NCI-H1436 (cell line): Measurements from ENCODE around the gene NCBP2L.

Source experiments
- DNase-seq: peaks from one replicate; lab custom pipeline; 2025; lab: John Stamatoyannopoulos, UW

The NCBP2L gene

GRCh38 chrX:107777536-107777832 lies at the start of gene NCBP2L:
Gene NCBP2L (plus strand): TSS chrX:107777733. CDS start chrX:107794221, 16,488 bp downstream.
- DNase-seq = no peak

GRCh38 chrX:107728371-107729099 lies 49.0 kb upstream of the NCBP2L start:
- DNase-seq = no peak

- no peak for DNase-seq
Observed at GRCh38 chrX:107729558-107730297, 47.8 kb upstream of the NCBP2L start.

DNA sequence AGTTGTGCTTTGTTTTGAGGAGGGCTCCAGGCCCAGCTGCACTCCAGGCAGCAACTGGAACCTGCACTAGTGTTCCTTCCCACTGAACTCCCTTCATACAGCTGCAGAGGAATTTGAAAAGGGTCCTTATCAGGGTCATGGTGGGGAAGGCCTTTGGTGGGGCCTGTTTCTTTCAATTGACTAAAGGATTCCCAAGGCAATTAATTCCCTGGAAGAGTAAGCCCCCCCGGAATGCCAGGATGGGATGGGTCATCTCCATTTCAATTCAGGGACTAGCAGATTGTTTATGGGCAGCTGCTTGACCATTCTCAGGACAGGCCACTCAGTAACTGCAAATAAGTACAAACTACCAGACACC lies 47.3 kb upstream of the NCBP2L start:
- DNase-seq = no peak

GRCh38 chrX:107730991-107731766 lies 46.4 kb upstream of the NCBP2L start:
- no peak for DNase-seq

DNA sequence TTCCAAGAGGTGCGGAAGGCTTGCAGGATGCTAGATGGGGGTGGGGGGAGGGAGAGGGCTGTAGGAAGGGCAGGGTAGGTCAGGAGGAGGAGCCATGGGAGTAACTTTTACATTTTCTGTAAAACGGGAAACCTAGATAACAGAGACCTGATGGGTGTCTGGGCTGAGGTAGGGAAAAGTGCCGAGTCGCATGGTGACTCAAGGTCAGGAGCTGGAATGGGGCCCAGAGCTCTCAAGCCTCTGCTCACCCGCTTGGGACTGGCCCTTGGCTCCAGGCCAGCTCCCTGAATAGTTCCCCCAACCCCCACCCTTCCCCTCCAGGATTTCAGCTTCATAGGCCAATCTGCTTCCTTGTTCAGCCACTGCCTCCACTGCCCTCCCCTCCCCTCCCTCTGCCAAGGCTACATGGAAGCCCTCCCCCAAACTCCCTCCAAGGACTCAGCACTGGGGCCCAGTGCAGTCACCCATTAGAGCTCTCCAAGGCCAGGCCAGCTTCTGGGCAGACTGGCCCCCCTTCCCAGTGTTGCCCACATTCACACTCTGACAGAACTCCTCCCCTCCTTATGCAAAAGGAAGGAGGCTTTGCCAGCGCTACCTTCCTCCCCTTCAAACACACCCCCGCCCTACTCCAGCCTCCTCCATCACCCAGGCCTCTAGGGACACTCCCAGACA lies 45.6 kb upstream of the NCBP2L start:
- peak; percentile 38 for DNase-seq

DNA sequence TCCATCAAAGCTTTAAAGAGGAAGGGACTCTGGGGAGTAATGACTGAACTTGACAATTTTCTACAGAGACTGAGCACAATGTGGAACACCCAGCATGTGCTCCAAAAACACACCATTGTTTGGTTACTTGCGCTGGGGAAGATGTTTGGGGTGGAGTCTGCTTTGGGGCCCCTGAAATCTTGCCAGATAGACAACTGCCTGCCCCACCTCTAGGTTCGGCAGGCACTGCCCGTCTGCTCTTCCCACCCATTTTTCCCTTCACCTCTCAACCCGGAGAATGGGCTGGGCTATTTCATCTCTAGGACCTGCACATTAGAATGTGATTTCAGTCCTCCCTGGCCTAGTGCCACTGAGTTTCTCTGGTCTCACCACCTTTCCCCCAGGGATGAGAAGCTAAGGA lies 43.8 kb upstream of the NCBP2L start:
- DNase-seq = no peak

DNA sequence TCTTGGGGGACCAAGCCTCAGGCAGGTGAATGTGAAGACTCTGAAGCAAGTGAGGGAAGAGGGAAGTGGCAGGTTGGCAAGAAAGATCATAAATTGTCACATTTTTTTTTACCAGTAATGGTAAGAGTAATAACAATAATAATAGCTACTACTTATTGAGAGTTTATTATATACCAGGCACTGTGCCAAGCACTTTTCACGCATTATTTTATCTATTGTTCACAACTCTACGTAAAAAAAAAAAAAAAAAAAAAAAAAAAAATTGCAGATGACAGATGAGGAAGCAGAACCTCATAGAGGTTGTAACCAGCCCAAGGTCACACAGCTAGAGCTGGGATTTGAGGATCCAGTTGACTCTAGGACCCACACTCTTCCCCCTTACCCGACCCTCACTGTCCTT lies 42.9 kb upstream of the NCBP2L start:
- DNase-seq = no peak

- DNase-seq = no peak
Observed at GRCh38 chrX:107736781-107737531, 40.6 kb upstream of the NCBP2L start.

- DNase-seq = no peak
Observed at GRCh38 chrX:107738272-107738671, 39.3 kb upstream of the NCBP2L start.

DNA sequence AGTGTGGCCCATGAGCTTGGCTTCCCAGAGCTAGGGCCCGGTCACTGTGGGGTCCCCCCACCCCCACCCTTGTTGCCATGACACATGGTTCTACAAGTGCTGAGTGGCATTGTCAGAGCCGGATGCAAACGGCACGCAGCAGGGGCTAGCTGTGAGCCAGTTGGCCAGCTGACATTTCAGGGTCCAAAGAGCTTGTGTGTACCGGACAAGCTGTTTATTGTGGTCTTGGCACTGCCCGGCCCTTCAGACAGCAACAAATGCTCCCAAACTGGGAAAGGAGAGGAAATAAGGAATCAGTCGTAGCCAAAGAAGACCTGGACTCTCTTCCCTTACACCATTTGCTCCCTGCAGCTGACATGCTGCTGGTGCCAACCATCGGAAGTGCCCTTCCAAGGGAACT lies 38.8 kb upstream of the NCBP2L start:
- DNase-seq = no peak

DNA sequence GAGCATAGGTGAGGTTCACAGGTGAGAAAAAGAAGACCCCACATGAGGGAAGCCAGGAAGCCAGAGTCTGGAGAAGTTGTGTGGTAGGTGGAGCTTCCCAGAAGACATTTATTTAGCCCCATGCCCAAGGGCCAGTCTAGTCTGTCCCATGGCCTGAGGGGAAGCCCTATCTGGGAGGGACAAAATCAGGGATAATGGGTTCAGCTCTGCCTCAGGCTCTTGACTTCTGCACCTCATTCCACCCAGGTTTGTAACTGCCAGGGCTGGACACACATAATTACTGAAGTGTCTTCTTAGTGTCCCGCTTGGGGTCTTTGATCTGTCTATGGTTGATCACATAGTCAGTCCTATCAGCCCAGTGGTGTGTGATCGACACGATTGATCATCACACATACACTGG lies 38.0 kb upstream of the NCBP2L start:
- DNase-seq = no peak

DNA sequence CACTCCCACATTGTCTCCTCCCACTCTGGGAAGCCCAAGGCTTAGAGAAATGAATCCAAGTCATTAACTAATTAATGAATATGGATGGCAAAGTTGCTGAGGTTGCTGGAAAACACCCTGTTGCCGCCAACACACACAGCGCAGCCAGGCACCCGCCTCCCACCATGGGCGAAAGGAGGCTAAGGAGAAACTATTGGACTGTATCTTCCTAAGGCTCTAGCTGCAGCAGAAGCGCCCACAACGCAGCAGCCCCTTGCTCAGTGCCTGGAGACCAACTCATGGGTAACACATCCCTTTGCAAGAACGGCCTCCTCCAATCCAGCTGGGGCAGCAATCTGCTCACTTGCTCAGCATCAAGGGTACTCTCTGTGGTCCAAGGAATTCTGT lies 36.1 kb upstream of the NCBP2L start:
- DNase-seq = no peak

DNA sequence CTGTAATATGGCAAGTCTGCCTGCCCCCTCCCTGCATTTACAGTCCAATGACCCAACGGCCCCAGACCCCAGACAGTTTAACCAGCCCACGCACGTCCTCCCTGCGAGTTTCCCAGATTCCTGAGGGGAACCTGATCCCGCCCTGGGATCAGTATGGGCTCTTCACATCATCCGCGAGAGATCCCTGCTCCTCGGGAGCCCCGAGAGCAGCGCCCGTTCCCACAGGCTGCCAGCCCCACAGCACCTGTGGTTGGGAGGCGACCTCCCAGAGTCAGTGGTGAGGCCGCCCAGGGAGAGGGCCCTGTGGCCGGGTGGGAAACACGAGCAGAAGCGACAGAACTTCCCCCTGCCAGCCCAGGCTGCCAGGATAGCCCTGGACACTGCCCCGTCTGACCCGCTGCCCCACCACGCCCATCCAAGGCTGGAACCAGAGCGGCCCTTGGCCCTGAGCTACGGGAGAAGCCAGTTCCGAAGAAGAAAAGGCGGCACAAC lies 34.8 kb upstream of the NCBP2L start:
- DNase-seq = no peak

GRCh38 chrX:107743995-107744394 lies 33.5 kb upstream of the NCBP2L start:
- no peak for DNase-seq

- no peak for DNase-seq
Observed at GRCh38 chrX:107744868-107745267, 32.7 kb upstream of the NCBP2L start.

DNA sequence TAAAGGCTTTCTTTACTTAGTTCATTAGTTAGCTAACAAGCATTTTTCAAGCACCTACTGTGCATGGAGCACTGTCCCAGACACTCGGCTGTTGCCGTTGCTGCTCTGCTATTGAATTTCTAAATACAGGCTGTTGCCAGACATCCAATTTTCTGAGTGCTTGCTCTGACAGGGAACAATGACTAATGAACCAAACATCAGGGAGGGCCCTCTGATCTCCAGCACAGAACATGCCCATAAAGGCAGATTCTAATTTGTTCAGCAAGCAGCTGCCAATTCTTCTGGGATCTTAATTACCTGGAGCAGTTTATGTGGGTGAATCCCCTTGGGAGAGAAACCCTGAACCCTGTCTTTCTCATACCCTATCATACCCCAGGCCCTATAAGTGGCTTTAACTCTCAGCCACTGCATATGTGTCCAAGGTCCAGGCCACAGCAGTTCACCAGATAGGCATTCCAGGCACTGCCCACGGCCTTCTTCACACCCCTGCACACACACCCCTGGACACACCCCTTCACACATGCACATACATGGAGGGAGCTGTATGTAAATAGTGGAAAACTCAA lies 29.9 kb upstream of the NCBP2L start:
- peak; percentile 75 for DNase-seq

- DNase-seq = no peak
Observed at GRCh38 chrX:107748506-107748905, 29.0 kb upstream of the NCBP2L start.

DNA sequence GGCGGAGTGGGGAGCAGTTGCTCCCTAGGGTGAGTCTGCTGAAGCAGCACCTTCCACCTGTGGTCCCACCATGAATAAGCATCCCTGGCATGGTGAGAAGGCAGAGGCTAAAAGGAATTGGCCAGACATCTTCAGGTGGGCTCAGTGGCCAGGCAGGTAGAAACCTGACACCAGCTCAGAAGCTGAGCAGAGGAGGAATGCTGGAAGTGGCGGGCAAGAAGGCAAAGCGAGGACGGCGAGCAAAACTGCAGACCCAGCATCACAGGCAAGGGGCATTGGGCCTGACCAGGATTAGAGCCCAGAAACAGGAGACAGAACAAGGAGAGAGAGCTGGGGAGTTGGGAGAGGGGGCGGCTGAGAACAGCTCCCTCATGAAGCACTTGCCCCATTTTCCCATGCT lies 27.3 kb upstream of the NCBP2L start:
- DNase-seq = no peak

DNA sequence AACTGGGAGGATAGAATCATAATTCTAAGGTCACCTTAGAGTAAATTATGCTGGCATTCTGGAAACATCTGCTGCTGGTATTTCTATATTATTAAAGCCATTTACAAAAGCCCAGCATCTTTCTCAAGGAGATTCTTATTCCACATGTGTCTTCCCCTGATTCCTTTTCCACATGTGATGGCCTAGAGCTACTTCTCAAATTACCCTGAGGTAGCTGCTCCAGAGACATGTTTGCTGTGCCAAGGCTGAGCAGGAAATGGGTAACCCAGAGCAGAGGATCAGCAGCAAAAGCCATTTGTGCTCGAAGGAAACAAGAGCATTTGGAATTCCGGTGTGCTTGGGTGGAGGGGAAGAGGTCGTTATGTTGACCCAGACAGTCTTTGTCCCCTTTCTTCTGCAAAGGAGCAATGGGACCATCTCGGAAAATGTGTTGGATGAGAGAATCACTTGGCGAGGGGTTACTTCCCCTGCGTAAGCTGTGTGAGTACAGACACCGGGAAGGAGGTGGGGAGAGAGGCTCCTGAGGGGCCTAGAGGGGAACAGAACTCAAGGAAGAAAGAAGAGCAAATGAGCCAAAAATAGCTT lies 26.6 kb upstream of the NCBP2L start:
- no peak for DNase-seq

DNA sequence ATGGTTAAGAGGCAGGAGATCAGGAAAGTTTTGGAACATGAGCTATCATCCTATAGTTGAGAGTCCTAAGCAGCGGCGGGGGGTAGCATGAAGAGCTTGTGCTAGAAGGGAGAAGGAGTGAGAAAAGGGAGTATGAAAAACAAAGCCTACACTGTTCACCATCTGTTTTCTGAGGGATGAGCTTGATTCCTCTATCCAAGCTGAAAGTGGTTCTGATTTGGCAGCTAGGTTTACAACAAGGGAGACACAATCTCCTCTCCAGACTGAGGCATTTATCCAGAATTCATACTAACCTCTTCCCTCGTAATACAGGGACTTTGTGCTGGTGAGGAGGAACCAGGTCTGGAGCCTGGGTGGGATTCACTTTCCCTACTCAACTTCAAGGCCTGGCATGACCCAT lies 25.5 kb upstream of the NCBP2L start:
- no peak for DNase-seq
